D721Med (cell line): ENCODE data around the gene CALU.

Experiments
- DNase-seq: peaks from one replicate; pipeline ENCODE4 v3.0.0; 2011; ENCODE audit warnings: low spot score; ENCODE audit not compliant: insufficient read length
- FAIRE-seq: peaks from 2 replicates; lab custom pipeline; 2011; peaks lifted over from hg19 to GRCh38; lab: Jason Lieb, UNC
- CTCF ChIP-seq: IDR thresholded peaks from 2 replicates; pipeline ENCODE4 v1.5.1; 2012; ENCODE audit warnings: mild to moderate bottlenecking, control low read depth; ENCODE audit not compliant: insufficient read depth; ENCODE audit errors: missing control alignments

Gene CALU

GRCh38 chr7:128800567-128800966, 61.4 kb downstream of the CALU start:
- TF ChIP-seq CTCF, result no peak
- FAIRE-seq, result no peak
- no peak for DNase-seq

- FAIRE-seq (no peak), DNase-seq (no peak)
Measured at GRCh38 chr7:128801003-128801402, 61.8 kb downstream of the CALU start.

GRCh38 chr7:128801667-128802418, 62.7 kb downstream of the CALU start:
- DNase-seq, result no peak
- FAIRE-seq, result no peak
- TF ChIP-seq CTCF, result no peak

More at GRCh38 chr7:128801003-128801402, 61.8 kb downstream of the CALU start:
- TF ChIP-seq CTCF, result no peak

- DNase-seq (no peak), FAIRE-seq (no peak)
- no peak for TF ChIP-seq CTCF
Measured at GRCh38 chr7:128804484-128804883, 65.3 kb downstream of the CALU start.

- no peak for FAIRE-seq
- DNase-seq, result no peak
- no peak for TF ChIP-seq CTCF
Measured at GRCh38 chr7:128805225-128805624, 66.1 kb downstream of the CALU start.

GRCh38 chr7:128807191-128807590, 68.0 kb downstream of the CALU start:
- TF ChIP-seq CTCF, result no peak
- FAIRE-seq (no peak), DNase-seq (no peak)

GRCh38 chr7:128809363-128809762, 70.2 kb downstream of the CALU start:
- FAIRE-seq (no peak), DNase-seq (no peak)
- no peak for TF ChIP-seq CTCF
